OCI-LY3 (cell line): Measurements from ENCODE around the gene ALOX15.

Source experiments
- EZH2phosphoT487 ChIP-seq: fragments of 200-600 bp; shearing (Covaris generic); IDR thresholded peaks from 2 replicates; pipeline ENCODE4 v1.6.1; 2018; ENCODE audit warnings: antibody characterized with exemption, mixed run types, low read depth
- TF ChIP-seq, protein P1 (sequence below): fragments of 200-600, 300-600 bp; sonication (generic); IDR thresholded peaks from 2 replicates; pipeline ENCODE4 v1.5.1; 2014; ENCODE audit warnings: antibody characterized with exemption, low read length, low read depth

- TF ChIP-seq, protein P1, sequence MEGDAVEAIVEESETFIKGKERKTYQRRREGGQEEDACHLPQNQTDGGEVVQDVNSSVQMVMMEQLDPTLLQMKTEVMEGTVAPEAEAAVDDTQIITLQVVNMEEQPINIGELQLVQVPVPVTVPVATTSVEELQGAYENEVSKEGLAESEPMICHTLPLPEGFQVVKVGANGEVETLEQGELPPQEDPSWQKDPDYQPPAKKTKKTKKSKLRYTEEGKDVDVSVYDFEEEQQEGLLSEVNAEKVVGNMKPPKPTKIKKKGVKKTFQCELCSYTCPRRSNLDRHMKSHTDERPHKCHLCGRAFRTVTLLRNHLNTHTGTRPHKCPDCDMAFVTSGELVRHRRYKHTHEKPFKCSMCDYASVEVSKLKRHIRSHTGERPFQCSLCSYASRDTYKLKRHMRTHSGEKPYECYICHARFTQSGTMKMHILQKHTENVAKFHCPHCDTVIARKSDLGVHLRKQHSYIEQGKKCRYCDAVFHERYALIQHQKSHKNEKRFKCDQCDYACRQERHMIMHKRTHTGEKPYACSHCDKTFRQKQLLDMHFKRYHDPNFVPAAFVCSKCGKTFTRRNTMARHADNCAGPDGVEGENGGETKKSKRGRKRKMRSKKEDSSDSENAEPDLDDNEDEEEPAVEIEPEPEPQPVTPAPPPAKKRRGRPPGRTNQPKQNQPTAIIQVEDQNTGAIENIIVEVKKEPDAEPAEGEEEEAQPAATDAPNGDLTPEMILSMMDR: no peak
- TF ChIP-seq EZH2phosphoT487: no peak
Measured at GRCh38 chr17:4690745-4691144, 49.3 kb upstream of the ALOX15 start.
